ENCODE measurements around the gene ORC5. TPM values are rescaled to one million over a fixed set of nuclear protein-coding genes. Genes with fewer than 3 reads are reported as not detected.

ORC5 gene
- total and polyA plus RNA-seq, 2 experiments from 2014 or later: 10.9 to 89.0 TPM

DNA sequence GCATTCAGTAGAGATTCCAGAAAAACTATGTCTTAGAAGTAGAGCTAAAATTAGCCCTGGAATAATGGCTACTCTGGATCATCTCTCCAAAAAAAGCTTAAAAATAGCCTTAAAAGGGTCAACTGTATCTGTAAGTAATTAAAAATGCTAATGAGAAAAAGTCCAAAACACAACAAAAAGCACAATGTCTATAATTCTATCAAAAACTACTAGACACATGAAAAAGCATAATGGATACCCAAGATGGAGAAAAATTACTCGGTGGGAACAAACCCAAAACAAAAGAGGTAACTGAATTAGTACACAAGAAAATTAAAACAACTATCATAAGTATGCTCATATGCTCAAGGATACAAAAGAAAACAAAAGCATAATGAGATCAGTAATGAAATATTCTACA is 15.4 kb downstream of the ORC5 start:
- Mint-ChIP-seq H3K4me3 (no peak overlapping the region), H3K9me3 (no peaks in the 10 kb centered on the region), H3K36me3 (ENCODE audit: low read depth) (peaks cover 58% of the 10 kb centered on the region), H3K27me3 (ENCODE audit: insufficient read depth, low read depth, poor library complexity) (peaks cover 2% of the 10 kb centered on the region), H3K4me1 (no peaks in the 10 kb centered on the region), H3K27ac (no peak overlapping the region)
- DNase-seq (ENCODE audit: low spot score): no peak
- no peak for ATAC-seq
- Histone ChIP-seq H3K79me2 (replicated peaks; ENCODE audit: insufficient read depth) (peaks cover 10% of the 10 kb centered on the region; the same call in 1 of the 2 replicates), H3F3A (replicated peaks; ENCODE audit: low read depth) (no peaks in the 10 kb centered on the region), H3K4me3 (no peak overlapping the region), H3K36me3 (ENCODE audit: insufficient read depth) (peaks cover 1% of the 10 kb centered on the region), H3K4me2 (no peak overlapping the region), H3K9me2 (ENCODE audit: insufficient read depth) (no peaks in the 10 kb centered on the region), H2AFZ (no peak overlapping the region), H3K27me3 (ENCODE audit: insufficient read depth) (no peaks in the 10 kb centered on the region), H3K27ac (ENCODE audit: low read depth) (no peak overlapping the region), H3K4me1 (ENCODE audit: insufficient read depth) (no peaks in the 10 kb centered on the region), H4K20me1 (replicated peaks; ENCODE audit: insufficient read depth) (no peaks in the 10 kb centered on the region)
- TF ChIP-seq, protein P1, sequence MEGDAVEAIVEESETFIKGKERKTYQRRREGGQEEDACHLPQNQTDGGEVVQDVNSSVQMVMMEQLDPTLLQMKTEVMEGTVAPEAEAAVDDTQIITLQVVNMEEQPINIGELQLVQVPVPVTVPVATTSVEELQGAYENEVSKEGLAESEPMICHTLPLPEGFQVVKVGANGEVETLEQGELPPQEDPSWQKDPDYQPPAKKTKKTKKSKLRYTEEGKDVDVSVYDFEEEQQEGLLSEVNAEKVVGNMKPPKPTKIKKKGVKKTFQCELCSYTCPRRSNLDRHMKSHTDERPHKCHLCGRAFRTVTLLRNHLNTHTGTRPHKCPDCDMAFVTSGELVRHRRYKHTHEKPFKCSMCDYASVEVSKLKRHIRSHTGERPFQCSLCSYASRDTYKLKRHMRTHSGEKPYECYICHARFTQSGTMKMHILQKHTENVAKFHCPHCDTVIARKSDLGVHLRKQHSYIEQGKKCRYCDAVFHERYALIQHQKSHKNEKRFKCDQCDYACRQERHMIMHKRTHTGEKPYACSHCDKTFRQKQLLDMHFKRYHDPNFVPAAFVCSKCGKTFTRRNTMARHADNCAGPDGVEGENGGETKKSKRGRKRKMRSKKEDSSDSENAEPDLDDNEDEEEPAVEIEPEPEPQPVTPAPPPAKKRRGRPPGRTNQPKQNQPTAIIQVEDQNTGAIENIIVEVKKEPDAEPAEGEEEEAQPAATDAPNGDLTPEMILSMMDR (conservative IDR thresholded peaks at IDR 0.05; ENCODE audit: low read depth in 2 of 2): no peak
- TF ChIP-seq, protein P2, sequence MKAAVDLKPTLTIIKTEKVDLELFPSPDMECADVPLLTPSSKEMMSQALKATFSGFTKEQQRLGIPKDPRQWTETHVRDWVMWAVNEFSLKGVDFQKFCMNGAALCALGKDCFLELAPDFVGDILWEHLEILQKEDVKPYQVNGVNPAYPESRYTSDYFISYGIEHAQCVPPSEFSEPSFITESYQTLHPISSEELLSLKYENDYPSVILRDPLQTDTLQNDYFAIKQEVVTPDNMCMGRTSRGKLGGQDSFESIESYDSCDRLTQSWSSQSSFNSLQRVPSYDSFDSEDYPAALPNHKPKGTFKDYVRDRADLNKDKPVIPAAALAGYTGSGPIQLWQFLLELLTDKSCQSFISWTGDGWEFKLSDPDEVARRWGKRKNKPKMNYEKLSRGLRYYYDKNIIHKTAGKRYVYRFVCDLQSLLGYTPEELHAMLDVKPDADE (IDR thresholded peaks at IDR 0.05): no peak
- TF ChIP-seq ZNF114 (CRISPR knock-in tag; IDR thresholded peaks at IDR 0.05): no peak
- no peak for TF ChIP-seq ZNF331 (CRISPR knock-in tag; IDR thresholded peaks at IDR 0.05; ENCODE audit: low read depth)
- TF ChIP-seq NANOG (IDR thresholded peaks at IDR 0.05; ENCODE audit: borderline replicate concordance): no peak
- no peak for TF ChIP-seq JUNB (IDR thresholded peaks at IDR 0.05; ENCODE audit: unreplicated experiment)
- TF ChIP-seq, protein P3, sequence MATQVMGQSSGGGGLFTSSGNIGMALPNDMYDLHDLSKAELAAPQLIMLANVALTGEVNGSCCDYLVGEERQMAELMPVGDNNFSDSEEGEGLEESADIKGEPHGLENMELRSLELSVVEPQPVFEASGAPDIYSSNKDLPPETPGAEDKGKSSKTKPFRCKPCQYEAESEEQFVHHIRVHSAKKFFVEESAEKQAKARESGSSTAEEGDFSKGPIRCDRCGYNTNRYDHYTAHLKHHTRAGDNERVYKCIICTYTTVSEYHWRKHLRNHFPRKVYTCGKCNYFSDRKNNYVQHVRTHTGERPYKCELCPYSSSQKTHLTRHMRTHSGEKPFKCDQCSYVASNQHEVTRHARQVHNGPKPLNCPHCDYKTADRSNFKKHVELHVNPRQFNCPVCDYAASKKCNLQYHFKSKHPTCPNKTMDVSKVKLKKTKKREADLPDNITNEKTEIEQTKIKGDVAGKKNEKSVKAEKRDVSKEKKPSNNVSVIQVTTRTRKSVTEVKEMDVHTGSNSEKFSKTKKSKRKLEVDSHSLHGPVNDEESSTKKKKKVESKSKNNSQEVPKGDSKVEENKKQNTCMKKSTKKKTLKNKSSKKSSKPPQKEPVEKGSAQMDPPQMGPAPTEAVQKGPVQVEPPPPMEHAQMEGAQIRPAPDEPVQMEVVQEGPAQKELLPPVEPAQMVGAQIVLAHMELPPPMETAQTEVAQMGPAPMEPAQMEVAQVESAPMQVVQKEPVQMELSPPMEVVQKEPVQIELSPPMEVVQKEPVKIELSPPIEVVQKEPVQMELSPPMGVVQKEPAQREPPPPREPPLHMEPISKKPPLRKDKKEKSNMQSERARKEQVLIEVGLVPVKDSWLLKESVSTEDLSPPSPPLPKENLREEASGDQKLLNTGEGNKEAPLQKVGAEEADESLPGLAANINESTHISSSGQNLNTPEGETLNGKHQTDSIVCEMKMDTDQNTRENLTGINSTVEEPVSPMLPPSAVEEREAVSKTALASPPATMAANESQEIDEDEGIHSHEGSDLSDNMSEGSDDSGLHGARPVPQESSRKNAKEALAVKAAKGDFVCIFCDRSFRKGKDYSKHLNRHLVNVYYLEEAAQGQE (IDR thresholded peaks at IDR 0.05; ENCODE audit: unreplicated experiment): no peak
- no peak for TF ChIP-seq CREB1 (CRISPR knock-in tag; IDR thresholded peaks at IDR 0.05; ENCODE audit: low read depth)
- TF ChIP-seq STAT1 (IDR thresholded peaks at IDR 0.05; ENCODE audit: unreplicated experiment): no peak
- no peak for TF ChIP-seq EZH2 (IDR thresholded peaks at IDR 0.05; ENCODE audit: low read depth, unreplicated experiment)
- TF ChIP-seq, protein P4, sequence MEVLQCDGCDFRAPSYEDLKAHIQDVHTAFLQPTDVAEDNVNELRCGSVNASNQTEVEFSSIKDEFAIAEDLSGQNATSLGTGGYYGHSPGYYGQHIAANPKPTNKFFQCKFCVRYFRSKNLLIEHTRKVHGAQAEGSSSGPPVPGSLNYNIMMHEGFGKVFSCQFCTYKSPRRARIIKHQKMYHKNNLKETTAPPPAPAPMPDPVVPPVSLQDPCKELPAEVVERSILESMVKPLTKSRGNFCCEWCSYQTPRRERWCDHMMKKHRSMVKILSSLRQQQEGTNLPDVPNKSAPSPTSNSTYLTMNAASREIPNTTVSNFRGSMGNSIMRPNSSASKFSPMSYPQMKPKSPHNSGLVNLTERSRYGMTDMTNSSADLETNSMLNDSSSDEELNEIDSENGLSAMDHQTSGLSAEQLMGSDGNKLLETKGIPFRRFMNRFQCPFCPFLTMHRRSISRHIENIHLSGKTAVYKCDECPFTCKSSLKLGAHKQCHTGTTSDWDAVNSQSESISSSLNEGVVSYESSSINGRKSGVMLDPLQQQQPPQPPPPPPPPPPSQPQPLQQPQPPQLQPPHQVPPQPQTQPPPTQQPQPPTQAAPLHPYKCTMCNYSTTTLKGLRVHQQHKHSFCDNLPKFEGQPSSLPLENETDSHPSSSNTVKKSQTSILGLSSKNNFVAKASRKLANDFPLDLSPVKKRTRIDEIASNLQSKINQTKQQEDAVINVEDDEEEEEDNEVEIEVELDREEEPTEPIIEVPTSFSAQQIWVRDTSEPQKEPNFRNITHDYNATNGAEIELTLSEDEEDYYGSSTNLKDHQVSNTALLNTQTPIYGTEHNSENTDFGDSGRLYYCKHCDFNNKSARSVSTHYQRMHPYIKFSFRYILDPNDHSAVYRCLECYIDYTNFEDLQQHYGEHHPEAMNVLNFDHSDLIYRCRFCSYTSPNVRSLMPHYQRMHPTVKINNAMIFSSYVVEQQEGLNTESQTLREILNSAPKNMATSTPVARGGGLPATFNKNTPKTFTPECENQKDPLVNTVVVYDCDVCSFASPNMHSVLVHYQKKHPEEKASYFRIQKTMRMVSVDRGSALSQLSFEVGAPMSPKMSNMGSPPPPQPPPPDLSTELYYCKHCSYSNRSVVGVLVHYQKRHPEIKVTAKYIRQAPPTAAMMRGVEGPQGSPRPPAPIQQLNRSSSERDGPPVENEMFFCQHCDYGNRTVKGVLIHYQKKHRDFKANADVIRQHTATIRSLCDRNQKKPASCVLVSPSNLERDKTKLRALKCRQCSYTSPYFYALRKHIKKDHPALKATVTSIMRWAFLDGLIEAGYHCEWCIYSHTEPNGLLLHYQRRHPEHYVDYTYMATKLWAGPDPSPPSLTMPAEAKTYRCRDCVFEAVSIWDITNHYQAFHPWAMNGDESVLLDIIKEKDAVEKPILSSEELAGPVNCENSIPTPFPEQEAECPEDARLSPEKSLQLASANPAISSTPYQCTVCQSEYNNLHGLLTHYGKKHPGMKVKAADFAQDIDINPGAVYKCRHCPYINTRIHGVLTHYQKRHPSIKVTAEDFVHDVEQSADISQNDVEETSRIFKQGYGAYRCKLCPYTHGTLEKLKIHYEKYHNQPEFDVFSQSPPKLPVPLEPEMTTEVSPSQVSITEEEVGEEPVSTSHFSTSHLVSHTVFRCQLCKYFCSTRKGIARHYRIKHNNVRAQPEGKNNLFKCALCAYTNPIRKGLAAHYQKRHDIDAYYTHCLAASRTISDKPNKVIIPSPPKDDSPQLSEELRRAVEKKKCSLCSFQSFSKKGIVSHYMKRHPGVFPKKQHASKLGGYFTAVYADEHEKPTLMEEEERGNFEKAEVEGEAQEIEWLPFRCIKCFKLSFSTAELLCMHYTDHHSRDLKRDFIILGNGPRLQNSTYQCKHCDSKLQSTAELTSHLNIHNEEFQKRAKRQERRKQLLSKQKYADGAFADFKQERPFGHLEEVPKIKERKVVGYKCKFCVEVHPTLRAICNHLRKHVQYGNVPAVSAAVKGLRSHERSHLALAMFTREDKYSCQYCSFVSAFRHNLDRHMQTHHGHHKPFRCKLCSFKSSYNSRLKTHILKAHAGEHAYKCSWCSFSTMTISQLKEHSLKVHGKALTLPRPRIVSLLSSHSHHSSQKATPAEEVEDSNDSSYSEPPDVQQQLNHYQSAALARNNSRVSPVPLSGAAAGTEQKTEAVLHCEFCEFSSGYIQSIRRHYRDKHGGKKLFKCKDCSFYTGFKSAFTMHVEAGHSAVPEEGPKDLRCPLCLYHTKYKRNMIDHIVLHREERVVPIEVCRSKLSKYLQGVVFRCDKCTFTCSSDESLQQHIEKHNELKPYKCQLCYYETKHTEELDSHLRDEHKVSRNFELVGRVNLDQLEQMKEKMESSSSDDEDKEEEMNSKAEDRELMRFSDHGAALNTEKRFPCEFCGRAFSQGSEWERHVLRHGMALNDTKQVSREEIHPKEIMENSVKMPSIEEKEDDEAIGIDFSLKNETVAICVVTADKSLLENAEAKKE (CRISPR knock-in tag; IDR thresholded peaks at IDR 0.05): no peak
- TF ChIP-seq POLR2AphosphoS5 (IDR thresholded peaks at IDR 0.05; ENCODE audit: low read depth): no peak
- no peak for TF ChIP-seq EZH2phosphoT487 (IDR thresholded peaks at IDR 0.05; ENCODE audit: unreplicated experiment)
